ENCODE results near the gene ZG16B. TPM values are rescaled to one million over a fixed set of nuclear protein-coding genes. Genes with fewer than 3 reads are reported as not detected.

Gene ZG16B
- total RNA-seq, 2 donors from 2014 or later, result 34.1 to 62.1 TPM

DNA sequence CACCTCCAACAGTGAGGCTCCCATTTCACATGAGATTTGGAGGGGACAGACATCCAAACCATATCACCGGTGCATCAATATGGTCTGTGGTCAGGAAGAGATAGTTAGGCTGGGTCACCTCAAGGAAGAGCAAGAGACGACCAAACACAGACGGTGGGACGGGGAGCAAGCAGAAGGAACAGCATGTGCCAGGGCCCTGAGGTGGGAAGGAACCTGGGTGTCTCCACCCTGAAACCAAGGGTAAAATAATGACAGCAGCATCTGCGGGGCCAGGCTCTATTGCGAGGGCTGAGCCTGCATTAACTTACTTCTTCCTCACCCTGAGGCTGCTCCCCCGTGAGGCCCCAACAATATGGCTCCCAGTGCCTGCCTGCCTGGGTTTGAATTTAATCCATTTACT, 21.9 kb upstream of the ZG16B start:
- Histone ChIP-seq H3K9me3 (no peaks in the 10 kb centered on the region), H3K27me3 (no peaks in the 10 kb centered on the region), H3K4me3 (no peak overlapping the region), H3K36me3 (no peaks in the 10 kb centered on the region), H3K9ac (ENCODE audit: low read depth in 2 of 2, low read length in 2 of 2) (no peak overlapping the region), H3K27ac (no peak overlapping the region), H3K4me1 (no peaks in the 10 kb centered on the region)
- intact Hi-C loops (cut with DNase I), result loop anchor here (2.0 kb wide), 1 partner anchor 21 kb away; no protein-coding TSS in a partner anchor
- no peak for DNase-seq
- TF ChIP-seq, protein P1, sequence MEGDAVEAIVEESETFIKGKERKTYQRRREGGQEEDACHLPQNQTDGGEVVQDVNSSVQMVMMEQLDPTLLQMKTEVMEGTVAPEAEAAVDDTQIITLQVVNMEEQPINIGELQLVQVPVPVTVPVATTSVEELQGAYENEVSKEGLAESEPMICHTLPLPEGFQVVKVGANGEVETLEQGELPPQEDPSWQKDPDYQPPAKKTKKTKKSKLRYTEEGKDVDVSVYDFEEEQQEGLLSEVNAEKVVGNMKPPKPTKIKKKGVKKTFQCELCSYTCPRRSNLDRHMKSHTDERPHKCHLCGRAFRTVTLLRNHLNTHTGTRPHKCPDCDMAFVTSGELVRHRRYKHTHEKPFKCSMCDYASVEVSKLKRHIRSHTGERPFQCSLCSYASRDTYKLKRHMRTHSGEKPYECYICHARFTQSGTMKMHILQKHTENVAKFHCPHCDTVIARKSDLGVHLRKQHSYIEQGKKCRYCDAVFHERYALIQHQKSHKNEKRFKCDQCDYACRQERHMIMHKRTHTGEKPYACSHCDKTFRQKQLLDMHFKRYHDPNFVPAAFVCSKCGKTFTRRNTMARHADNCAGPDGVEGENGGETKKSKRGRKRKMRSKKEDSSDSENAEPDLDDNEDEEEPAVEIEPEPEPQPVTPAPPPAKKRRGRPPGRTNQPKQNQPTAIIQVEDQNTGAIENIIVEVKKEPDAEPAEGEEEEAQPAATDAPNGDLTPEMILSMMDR (IDR thresholded peaks at IDR 0.05), result no peak

DNA sequence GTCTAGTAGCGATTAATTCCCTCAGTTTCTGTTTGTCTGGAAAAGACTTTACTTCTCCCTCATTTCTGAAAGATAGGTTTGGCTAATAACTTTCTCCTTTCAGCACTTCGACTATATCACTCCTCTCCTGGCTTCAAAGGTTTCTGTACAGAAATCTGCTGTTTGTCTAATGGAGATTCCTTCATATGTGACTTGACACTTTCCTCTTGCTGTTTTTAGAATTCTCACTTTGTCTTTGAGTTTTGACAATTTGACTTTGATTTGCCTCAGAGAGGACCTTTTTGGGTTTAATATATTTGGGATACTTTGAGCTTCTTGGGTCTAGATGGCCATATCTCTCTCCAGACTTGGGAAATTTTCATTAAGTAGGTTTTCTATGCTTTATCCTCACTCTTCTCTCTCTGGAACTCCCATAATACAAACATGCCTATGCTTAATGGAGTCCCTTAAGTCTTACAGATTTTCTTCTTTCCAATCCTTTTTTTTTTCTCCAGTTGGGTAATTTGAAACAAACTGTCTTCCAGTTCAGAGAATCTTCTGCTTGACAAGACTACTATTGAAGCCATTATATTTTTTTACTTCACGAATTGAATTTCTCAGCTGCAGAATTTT, 20.8 kb upstream of the ZG16B start:
- no peak for DNase-seq
- Histone ChIP-seq H3K9me3 (no peaks in the 10 kb centered on the region), H3K4me3 (no peak overlapping the region), H3K36me3 (no peaks in the 10 kb centered on the region), H3K27ac (no peak overlapping the region), H3K9ac (ENCODE audit: low read depth in 2 of 2, low read length in 2 of 2) (no peak overlapping the region), H3K4me1 (no peaks in the 10 kb centered on the region), H3K27me3 (no peaks in the 10 kb centered on the region)
- TF ChIP-seq, protein P1 (IDR thresholded peaks at IDR 0.05), result no peak
- intact Hi-C loops (cut with DNase I), result loop anchor here (2.0 kb wide), 1 partner anchor 20 kb away; no protein-coding TSS in a partner anchor

GRCh38 chr16:2810651-2811050, 19.5 kb upstream of the ZG16B start:
- H3K36me3 ChIP-seq, result no peaks in the 10 kb centered on the region
- H3K9me3 ChIP-seq, result no peaks in the 10 kb centered on the region
- TF ChIP-seq, protein P1 (IDR thresholded peaks at IDR 0.05), result no peak
- DNase-seq, result no peak
- H3K27me3 ChIP-seq, result no peaks in the 10 kb centered on the region
- intact Hi-C loops (cut with DNase I), result no loop called here
- no peak overlapping the region for H3K9ac ChIP-seq (ENCODE audit: low read depth in 2 of 2, low read length in 2 of 2)
- no peaks in the 10 kb centered on the region for H3K4me1 ChIP-seq
- H3K27ac ChIP-seq, result no peak overlapping the region
- H3K4me3 ChIP-seq, result no peak overlapping the region

GRCh38 chr16:2811703-2812471, 18.2 kb upstream of the ZG16B start:
- intact Hi-C loops (cut with DNase I), result no loop called here
- H3K27me3 ChIP-seq, result no peaks in the 10 kb centered on the region
- DNase-seq, result no peak

DNA sequence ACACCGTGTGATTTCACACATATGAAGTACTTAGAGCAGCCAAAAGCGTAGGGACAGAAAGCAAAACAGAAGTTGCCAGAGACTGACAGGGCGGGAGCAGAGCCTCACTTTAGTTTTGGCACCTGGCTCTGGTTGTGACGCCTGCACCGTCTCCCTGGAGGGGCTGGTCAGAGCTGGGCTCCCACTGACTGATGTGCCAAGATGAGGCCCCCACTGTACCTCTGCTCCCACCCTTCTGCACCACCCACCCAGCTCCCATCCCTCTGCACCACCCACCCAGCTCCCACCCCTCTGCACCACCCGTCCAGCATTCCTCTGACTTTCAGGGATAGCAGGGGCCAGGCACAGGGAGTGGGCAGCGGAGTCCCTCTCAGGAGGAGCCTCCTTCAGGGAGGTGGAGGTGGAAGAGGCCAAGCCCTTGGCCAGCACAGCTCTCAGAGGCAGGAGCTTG, 16.3 kb upstream of the ZG16B start:
- no peak for DNase-seq
- intact Hi-C loops (cut with DNase I), result no loop called here

More at GRCh38 chr16:2811703-2812471, 18.2 kb upstream of the ZG16B start:
- no peak overlapping the region for H3K4me3 ChIP-seq
- TF ChIP-seq, protein P1 (IDR thresholded peaks at IDR 0.05), result no peak
- no peaks in the 10 kb centered on the region for H3K9me3 ChIP-seq
- no peaks in the 10 kb centered on the region for H3K36me3 ChIP-seq
- peak overlapping the region; percentile 15 to 30 for H3K9ac ChIP-seq (ENCODE audit: low read depth in 2 of 2, low read length in 2 of 2)
- no peaks in the 10 kb centered on the region for H3K4me1 ChIP-seq
- H3K27ac ChIP-seq, result no peak overlapping the region

More for the DNA sequence above, 16.3 kb upstream of the ZG16B start:
- Histone ChIP-seq H3K9ac (ENCODE audit: low read depth in 2 of 2, low read length in 2 of 2) (no peak overlapping the region), H3K27ac (no peak overlapping the region), H3K9me3 (no peaks in the 10 kb centered on the region), H3K36me3 (no peaks in the 10 kb centered on the region), H3K27me3 (no peaks in the 10 kb centered on the region), H3K4me1 (no peaks in the 10 kb centered on the region), H3K4me3 (no peak overlapping the region)
- TF ChIP-seq, protein P1 (IDR thresholded peaks at IDR 0.05), result no peak

All from colonic mucosa (tissue), 4 donors.